DND-41 (cell line): Measurements from ENCODE around the gene C14orf119.

Source experiments
- ATAC-seq: fragments of 200-7000 bp; cut with Tn5 transposase; 3 replicates; pipeline ENCODE4 v1.9.1; 2021; ENCODE audit warnings: low read depth; ENCODE audit not compliant: insufficient read depth
- DNase-seq: peaks from one replicate; pipeline ENCODE4 v3.0.0-alpha.2; 2020
- H2AFZ ChIP-seq: 2 replicates; pipeline ENCODE4 v1.6.0; 2012; ENCODE audit warnings: low read depth, low read length
- H3K27ac ChIP-seq: 2 replicates; pipeline ENCODE4 v1.5.1; 2012; ENCODE audit warnings: low read length, inconsistent platforms
- H3K27me3 ChIP-seq: fragments of 200-600 bp; sonication (generic); 2 replicates; pipeline ENCODE4 v1.6.0; 2012; ENCODE audit warnings: low read length, mild to moderate bottlenecking, inconsistent platforms; ENCODE audit not compliant: insufficient read depth, poor library complexity
- H3K36me3 ChIP-seq: 2 replicates; pipeline ENCODE4 v1.5.1; 2012; ENCODE audit warnings: low read length, inconsistent platforms; ENCODE audit not compliant: insufficient read depth
- H3K4me1 ChIP-seq: 2 replicates; pipeline ENCODE4 v1.5.1; 2012; ENCODE audit warnings: mild to moderate bottlenecking, low read length; ENCODE audit not compliant: insufficient read depth
- H3K4me2 ChIP-seq: 2 replicates; pipeline ENCODE4 v1.6.0; 2012; ENCODE audit warnings: mild to moderate bottlenecking, moderate library complexity, low read length, inconsistent platforms; ENCODE audit not compliant: insufficient read depth
- H3K4me3 ChIP-seq, 2 experiments: fragments of 200-600 bp in 1 of 2; shearing (Covaris generic) in 1 of 2; 2 replicates each; pipeline ENCODE4 v1.5.1; 2012 to 2016; ENCODE audit warnings: inconsistent platforms in 2 of 2, low read length in 2 of 2, mild to moderate bottlenecking in 2 of 2, low read depth in 1 of 2, moderate library complexity in 1 of 2
- H3K79me2 ChIP-seq: 2 replicates; pipeline ENCODE4 v1.6.0; 2012; ENCODE audit warnings: low read length, inconsistent platforms; ENCODE audit not compliant: insufficient read depth
- H3K9ac ChIP-seq: 2 replicates; pipeline ENCODE4 v1.6.0; 2012; ENCODE audit warnings: low read depth, mild to moderate bottlenecking, inconsistent platforms, low read length, moderate library complexity
- H3K9me3 ChIP-seq: 2 replicates; pipeline ENCODE4 v1.5.1; 2012; ENCODE audit warnings: low read length, moderate library complexity, mild to moderate bottlenecking, inconsistent platforms; ENCODE audit not compliant: insufficient read depth, severe bottlenecking
- H4K20me1 ChIP-seq: 2 replicates; pipeline ENCODE4 v1.6.0; 2012; ENCODE audit warnings: low read length; ENCODE audit not compliant: insufficient read depth
- CTCF ChIP-seq: IDR thresholded peaks from 2 replicates; pipeline ENCODE4 v1.5.1; 2012; ENCODE audit warnings: borderline replicate concordance, low read length, moderate library complexity, mild to moderate bottlenecking; ENCODE audit not compliant: poor library complexity, severe bottlenecking; ENCODE audit errors: extremely low read depth
- EZH2 ChIP-seq: IDR thresholded peaks from 3 replicates; pipeline ENCODE4 v1.6.1; 2012; ENCODE audit warnings: borderline replicate concordance, low read depth, mild to moderate bottlenecking, moderate library complexity, low read length, inconsistent platforms; ENCODE audit not compliant: severe bottlenecking

The C14orf119 gene

GRCh38 chr14:23114120-23114458 lies 18.8 kb downstream of the C14orf119 start:
- H3K4me1 ChIP-seq: no peaks in the 10 kb centered on the region
- H4K20me1 ChIP-seq: no peaks in the 10 kb centered on the region; the same call in 1 of the 2 replicates
- H3K36me3 ChIP-seq: no peaks in the 10 kb centered on the region
- no peaks in the 10 kb centered on the region for H3K79me2 ChIP-seq
- DNase-seq (no peak), ATAC-seq (no peak)
- no peaks in the 10 kb centered on the region for H3K9me3 ChIP-seq
- no peak overlapping the region for H3K4me3 ChIP-seq
- TF ChIP-seq CTCF (no peak), EZH2 (no peak)
- peaks cover 47% of the 10 kb centered on the region for H3K27me3 ChIP-seq
- no peak overlapping the region for H3K4me2 ChIP-seq
- no peak overlapping the region for H2AFZ ChIP-seq
- H3K27ac ChIP-seq: no peak overlapping the region
- H3K9ac ChIP-seq: no peak overlapping the region

GRCh38 chr14:23114669-23115038 lies 19.3 kb downstream of the C14orf119 start:
- no peak overlapping the region for H3K9ac ChIP-seq
- no peaks in the 10 kb centered on the region for H3K36me3 ChIP-seq
- no peak overlapping the region for H3K4me3 ChIP-seq
- ATAC-seq: no peak
- DNase-seq: no peak
- no peak overlapping the region for H2AFZ ChIP-seq
- TF ChIP-seq EZH2: no peak
- no peak for TF ChIP-seq CTCF
- no peaks in the 10 kb centered on the region for H3K9me3 ChIP-seq
- no peak overlapping the region for H3K27ac ChIP-seq
- H3K27me3 ChIP-seq: peaks cover 47% of the 10 kb centered on the region
- H3K79me2 ChIP-seq: no peaks in the 10 kb centered on the region
- no peaks in the 10 kb centered on the region for H3K4me1 ChIP-seq
- no peak overlapping the region for H3K4me2 ChIP-seq
- no peaks in the 10 kb centered on the region; the same call in 1 of the 2 replicates for H4K20me1 ChIP-seq

- DNase-seq: no peak
- Histone ChIP-seq H3K9ac (no peak overlapping the region), H3K4me1 (no peaks in the 10 kb centered on the region), H3K27me3 (peaks cover 45% of the 10 kb centered on the region), H3K4me3 (no peak overlapping the region), H3K36me3 (no peaks in the 10 kb centered on the region), H3K27ac (no peak overlapping the region), H2AFZ (no peak overlapping the region), H3K9me3 (no peaks in the 10 kb centered on the region), H3K79me2 (no peaks in the 10 kb centered on the region), H3K4me2 (no peak overlapping the region), H4K20me1 (no peaks in the 10 kb centered on the region; the same call in none of the 2 replicates)
- TF ChIP-seq CTCF (no peak), EZH2 (no peak)
- no peak for ATAC-seq
Observed at GRCh38 chr14:23115039-23115731, 19.9 kb downstream of the C14orf119 start.
